Activated naive CD8-positive, alpha-beta T cell (primary cell): ENCODE data around the gene SYK.
"Not testable (repeated sequence)": the region's sequence is repeated elsewhere in the genome, so short reads cannot be mapped to it uniquely, and the experiment has no call there.

ENCODE experiments used
- H3K27ac Mint-ChIP-seq: one replicate; pipeline ENCODE4 v1.8.0; 2021; ENCODE audit warnings: mixed read lengths
- H3K27me3 Mint-ChIP-seq: one replicate; pipeline ENCODE4 v1.8.0; 2021; ENCODE audit warnings: mixed read lengths
- H3K36me3 Mint-ChIP-seq: one replicate; pipeline ENCODE4 v1.8.0; 2021; ENCODE audit warnings: mixed read lengths
- H3K4me1 Mint-ChIP-seq: one replicate; pipeline ENCODE4 v1.8.0; 2021; ENCODE audit warnings: low read depth, mixed read lengths
- H3K4me3 Mint-ChIP-seq: one replicate; pipeline ENCODE4 v1.8.0; 2021; ENCODE audit warnings: mild to moderate bottlenecking, mixed read lengths
- H3K9me3 Mint-ChIP-seq: one replicate; pipeline ENCODE4 v1.8.0; 2021; ENCODE audit warnings: low read depth, mixed read lengths

Gene SYK

GRCh38 chr9:90787771-90788460 is 13.7 kb upstream of the SYK start:
- peaks cover 3% of the 10 kb centered on the region for H3K36me3 Mint-ChIP-seq
- H3K27me3 Mint-ChIP-seq: peaks cover 18% of the 10 kb centered on the region
- no peak overlapping the region for H3K27ac Mint-ChIP-seq
- no peaks in the 10 kb centered on the region for H3K4me1 Mint-ChIP-seq
- H3K4me3 Mint-ChIP-seq: no peak overlapping the region
- peaks cover 5% of the 10 kb centered on the region for H3K9me3 Mint-ChIP-seq

- not testable (repeated sequence) for H3K9me3 Mint-ChIP-seq, H3K36me3 Mint-ChIP-seq, H3K27ac Mint-ChIP-seq, H3K4me3 Mint-ChIP-seq, H3K4me1 Mint-ChIP-seq
- H3K27me3 Mint-ChIP-seq: peaks cover 20% of the 10 kb centered on the region
These were observed 13.1 kb upstream of the SYK start for GRCh38 chr9:90788527-90788926.

DNA sequence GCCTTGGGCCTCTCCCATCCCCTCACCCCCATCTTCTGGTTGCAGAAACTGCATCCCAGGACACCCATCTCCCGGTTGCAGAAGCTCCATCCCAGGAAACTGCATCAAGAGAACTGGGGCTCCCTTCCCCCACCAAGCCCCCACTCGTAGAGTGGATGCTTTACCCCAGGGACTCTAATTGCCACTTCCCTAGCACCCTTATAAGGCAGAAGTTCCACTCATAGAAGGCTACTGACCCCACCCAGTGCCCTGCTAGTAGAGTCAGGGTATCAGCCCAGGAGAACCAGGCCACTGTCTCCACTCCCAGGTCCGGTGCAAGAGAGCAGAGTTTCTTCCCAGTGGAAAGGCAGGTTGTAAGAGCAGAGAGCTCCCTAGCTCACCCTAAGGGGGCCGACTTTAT is 12.2 kb upstream of the SYK start:
- Mint-ChIP-seq H3K27ac (no peak overlapping the region), H3K4me1 (no peaks in the 10 kb centered on the region), H3K27me3 (peaks cover 20% of the 10 kb centered on the region), H3K36me3 (peaks cover 3% of the 10 kb centered on the region), H3K9me3 (peaks cover 5% of the 10 kb centered on the region), H3K4me3 (no peak overlapping the region)

- H3K36me3 Mint-ChIP-seq: peaks cover 3% of the 10 kb centered on the region
- peaks cover 5% of the 10 kb centered on the region for H3K9me3 Mint-ChIP-seq
- peaks cover 20% of the 10 kb centered on the region for H3K27me3 Mint-ChIP-seq
- H3K4me3 Mint-ChIP-seq: no peak overlapping the region
- no peak overlapping the region for H3K27ac Mint-ChIP-seq
- H3K4me1 Mint-ChIP-seq: no peaks in the 10 kb centered on the region
These were observed 11.8 kb upstream of the SYK start for GRCh38 chr9:90789862-90790261.

DNA sequence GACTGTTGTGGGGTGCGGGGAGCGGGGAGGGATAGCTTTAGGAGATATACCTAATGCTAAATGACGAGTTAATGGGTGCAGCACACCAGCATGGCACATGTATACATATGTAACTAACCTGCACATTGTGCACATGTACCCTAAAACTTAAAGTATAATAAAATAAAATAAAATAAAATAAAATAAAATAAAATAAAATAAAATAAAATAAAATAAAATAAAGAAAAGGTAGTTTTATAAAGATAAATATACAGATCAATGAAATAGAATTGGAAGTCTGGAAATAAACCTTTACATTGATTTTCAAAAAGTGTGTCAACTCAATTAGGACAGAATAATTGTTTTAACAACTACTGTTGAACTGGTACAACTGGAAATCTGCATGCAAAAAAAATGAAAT is 8.6 kb upstream of the SYK start:
- not testable (repeated sequence) for H3K27ac Mint-ChIP-seq, H3K4me1 Mint-ChIP-seq, H3K9me3 Mint-ChIP-seq, H3K4me3 Mint-ChIP-seq, H3K36me3 Mint-ChIP-seq
- H3K27me3 Mint-ChIP-seq: peaks cover 24% of the 10 kb centered on the region

DNA sequence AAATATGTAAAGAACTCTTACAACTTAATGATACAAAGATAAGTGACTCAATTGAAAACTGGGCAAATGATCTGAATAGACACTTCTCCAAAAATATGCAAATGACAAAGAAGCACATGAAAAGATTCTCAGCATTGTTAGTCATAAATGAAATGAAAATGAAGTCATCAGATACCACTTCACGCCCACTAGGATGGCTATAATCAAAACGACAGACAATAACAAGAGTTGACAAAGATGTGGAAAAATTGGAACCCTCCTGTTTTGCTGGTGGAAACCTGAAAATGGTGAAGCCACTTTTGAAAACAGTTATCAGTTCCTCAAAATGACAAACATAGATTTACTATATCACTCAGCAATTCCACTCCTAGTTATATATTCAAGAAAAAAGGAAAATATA is 7.9 kb upstream of the SYK start:
- peaks cover 5% of the 10 kb centered on the region for H3K9me3 Mint-ChIP-seq
- no peak overlapping the region for H3K27ac Mint-ChIP-seq
- H3K4me1 Mint-ChIP-seq: no peaks in the 10 kb centered on the region
- peaks cover 25% of the 10 kb centered on the region for H3K27me3 Mint-ChIP-seq
- H3K36me3 Mint-ChIP-seq: peaks cover 3% of the 10 kb centered on the region
- H3K4me3 Mint-ChIP-seq: no peak overlapping the region

GRCh38 chr9:90795084-90795483 is 6.5 kb upstream of the SYK start:
- H3K4me3 Mint-ChIP-seq: no peak overlapping the region
- no peak overlapping the region for H3K27ac Mint-ChIP-seq
- H3K27me3 Mint-ChIP-seq: peaks cover 27% of the 10 kb centered on the region

DNA sequence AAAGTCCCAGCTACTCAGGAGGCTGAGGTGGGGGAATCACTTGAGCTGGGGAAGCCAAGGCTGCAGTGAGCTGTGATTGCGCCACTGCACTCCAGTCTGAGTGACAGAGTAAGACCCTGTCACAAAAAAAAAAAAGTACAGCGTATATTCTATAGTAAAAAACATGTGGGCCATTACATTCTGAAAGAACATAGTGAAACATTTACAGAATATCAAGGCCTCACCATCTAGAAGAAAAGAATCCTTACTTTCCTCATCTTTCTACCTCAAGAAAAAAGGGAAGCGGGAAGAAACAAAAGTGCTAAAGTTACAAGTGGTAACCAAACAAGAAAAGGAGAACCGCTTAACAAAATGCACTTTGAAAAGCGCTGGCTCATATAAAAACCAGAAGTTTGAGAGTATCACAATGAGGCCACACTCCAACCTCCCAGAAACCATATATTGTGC is 5.7 kb upstream of the SYK start:
- Mint-ChIP-seq H3K9me3 (peaks cover 4% of the 10 kb centered on the region), H3K27me3 (peaks cover 32% of the 10 kb centered on the region), H3K4me1 (peaks cover 1% of the 10 kb centered on the region), H3K27ac (no peak overlapping the region), H3K4me3 (no peak overlapping the region), H3K36me3 (peaks cover 3% of the 10 kb centered on the region)

More at GRCh38 chr9:90795084-90795483, 6.5 kb upstream of the SYK start:
- H3K4me1 Mint-ChIP-seq: no peaks in the 10 kb centered on the region
- H3K9me3 Mint-ChIP-seq: peaks cover 5% of the 10 kb centered on the region
- peaks cover 3% of the 10 kb centered on the region for H3K36me3 Mint-ChIP-seq

DNA sequence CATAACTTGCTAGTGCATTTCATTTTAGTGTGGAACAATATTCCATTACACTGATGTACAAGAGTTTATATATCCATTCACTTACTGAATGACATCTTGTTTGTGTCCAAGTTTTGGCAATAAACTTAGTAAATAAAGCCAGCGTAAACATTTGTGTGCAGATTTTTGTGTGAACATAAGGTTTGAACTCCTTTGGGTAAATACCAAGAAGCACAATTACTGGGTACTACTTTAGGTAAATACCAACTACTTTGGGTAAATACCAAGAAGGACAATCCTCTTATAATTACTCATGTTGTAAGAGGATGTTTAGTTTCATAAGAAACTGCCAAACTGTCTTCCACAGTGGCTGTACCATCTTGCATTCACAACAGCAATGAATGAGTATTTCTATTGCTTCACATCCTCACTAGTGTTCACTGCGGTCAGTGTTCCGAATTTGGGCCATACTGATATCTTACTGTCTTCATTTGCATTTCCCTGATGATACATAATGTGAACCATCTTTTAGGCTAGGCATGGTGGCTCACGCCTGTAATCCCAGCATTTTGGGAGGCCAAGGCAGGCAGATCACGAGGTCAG is 2.3 kb upstream of the SYK start:
- peaks cover 37% of the 10 kb centered on the region for H3K27me3 Mint-ChIP-seq
- H3K27ac Mint-ChIP-seq: no peak overlapping the region
- no peaks in the 10 kb centered on the region for H3K9me3 Mint-ChIP-seq
- H3K4me3 Mint-ChIP-seq: no peak overlapping the region
- H3K4me1 Mint-ChIP-seq: peaks cover 4% of the 10 kb centered on the region
- H3K36me3 Mint-ChIP-seq: no peaks in the 10 kb centered on the region

- Mint-ChIP-seq H3K9me3 (no peaks in the 10 kb centered on the region), H3K27ac (no peak overlapping the region), H3K4me1 (peaks cover 4% of the 10 kb centered on the region), H3K27me3 (peaks cover 44% of the 10 kb centered on the region), H3K36me3 (no peaks in the 10 kb centered on the region), H3K4me3 (peak overlapping the region; percentile 69)
These were observed 329 bp downstream of the SYK start for GRCh38 chr9:90801973-90802322.

DNA sequence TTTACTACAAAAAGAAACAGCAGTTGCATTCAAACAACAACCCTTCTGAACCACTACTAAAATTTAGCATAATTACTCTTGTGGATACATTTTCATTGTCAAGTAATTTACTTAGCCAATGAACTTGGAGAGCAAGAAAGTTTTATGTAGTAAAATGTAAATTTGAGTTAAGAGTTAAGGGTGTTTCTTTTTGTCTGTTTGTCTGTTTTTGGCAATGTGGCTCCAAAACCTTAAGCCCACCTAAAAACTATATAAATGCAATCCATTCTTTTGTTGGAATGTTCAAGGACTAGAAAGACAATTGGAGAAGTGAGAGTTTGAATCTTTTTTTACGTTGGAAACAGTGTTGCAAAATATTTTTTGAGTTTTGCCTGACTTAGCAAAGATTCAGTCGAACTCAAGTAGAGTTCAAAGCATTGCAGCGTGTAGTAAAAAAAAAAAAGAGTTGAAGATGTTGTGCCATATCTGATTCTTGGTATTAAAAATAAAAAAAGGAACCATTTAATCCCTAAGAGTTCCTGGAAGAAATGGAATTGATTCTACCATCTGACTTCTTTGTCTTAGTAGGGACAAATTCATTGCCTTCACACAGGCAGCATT is 867 bp downstream of the SYK start:
- H3K27ac Mint-ChIP-seq: no peak overlapping the region
- H3K4me1 Mint-ChIP-seq: peaks cover 4% of the 10 kb centered on the region
- no peaks in the 10 kb centered on the region for H3K36me3 Mint-ChIP-seq
- peak overlapping the region; percentile 69 for H3K4me3 Mint-ChIP-seq
- peaks cover 43% of the 10 kb centered on the region for H3K27me3 Mint-ChIP-seq
- no peaks in the 10 kb centered on the region for H3K9me3 Mint-ChIP-seq

- Mint-ChIP-seq H3K27me3 (peaks cover 45% of the 10 kb centered on the region), H3K4me1 (peaks cover 4% of the 10 kb centered on the region), H3K9me3 (no peaks in the 10 kb centered on the region), H3K36me3 (no peaks in the 10 kb centered on the region), H3K27ac (no peak overlapping the region), H3K4me3 (no peak overlapping the region)
These were observed 2.4 kb downstream of the SYK start for GRCh38 chr9:90803860-90804593.

DNA sequence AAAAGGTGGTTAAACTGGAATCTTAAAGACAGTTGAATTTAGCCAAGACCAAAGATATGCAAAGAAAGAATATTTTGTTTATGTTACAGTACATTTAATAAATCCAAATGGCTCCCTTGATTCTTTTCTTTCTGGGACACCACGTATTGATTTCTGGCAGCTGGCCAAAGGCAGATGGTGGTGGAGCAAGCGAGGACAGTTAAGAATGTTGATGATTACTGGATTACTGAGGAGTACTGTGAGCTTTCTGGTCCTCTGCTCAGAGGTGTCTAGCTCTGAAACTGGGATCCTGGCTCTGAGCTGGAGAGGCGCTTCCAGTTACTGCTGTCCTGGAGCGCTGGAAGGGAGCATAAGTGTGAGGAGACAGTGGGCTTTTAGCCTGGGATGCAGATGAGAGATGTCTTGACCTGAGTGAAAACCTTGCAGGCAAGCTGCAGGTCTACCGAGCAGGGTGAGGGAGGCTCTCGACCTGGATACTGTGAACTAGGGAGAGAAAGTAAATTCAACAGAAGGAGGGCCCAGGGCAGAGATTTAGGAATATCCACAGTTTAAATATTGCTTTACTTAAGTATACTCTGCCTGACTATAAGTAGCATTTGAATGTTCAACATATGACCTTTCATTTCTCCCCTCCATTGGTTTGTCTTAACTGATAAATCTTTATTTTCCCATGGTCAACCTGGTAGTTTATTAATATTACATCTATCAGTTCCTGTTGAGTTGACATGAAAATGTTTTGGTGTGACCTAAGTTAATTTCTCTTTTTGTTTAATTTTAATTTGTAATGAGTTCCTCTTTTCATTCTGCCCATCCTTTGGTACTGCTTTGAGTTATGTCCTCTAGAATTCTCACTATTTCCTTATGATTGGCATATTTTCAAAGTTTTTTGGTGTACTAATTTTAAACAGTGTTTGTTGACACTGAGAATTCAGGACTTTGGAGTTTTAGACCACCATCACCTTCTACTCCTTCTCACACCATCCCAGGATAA is 3.7 kb downstream of the SYK start:
- peaks cover 46% of the 10 kb centered on the region for H3K27me3 Mint-ChIP-seq
- peaks cover 4% of the 10 kb centered on the region for H3K4me1 Mint-ChIP-seq
- H3K4me3 Mint-ChIP-seq: no peak overlapping the region
- H3K36me3 Mint-ChIP-seq: no peaks in the 10 kb centered on the region
- H3K27ac Mint-ChIP-seq: no peak overlapping the region
- no peaks in the 10 kb centered on the region for H3K9me3 Mint-ChIP-seq

- Mint-ChIP-seq H3K9me3 (no peaks in the 10 kb centered on the region), H3K27ac (no peak overlapping the region), H3K4me3 (no peak overlapping the region), H3K36me3 (no peaks in the 10 kb centered on the region), H3K4me1 (peaks cover 2% of the 10 kb centered on the region), H3K27me3 (peaks cover 43% of the 10 kb centered on the region)
These were observed 5.4 kb downstream of the SYK start for GRCh38 chr9:90807006-90807405.
